Brain microvascular endothelial cell (primary cell): Measurements from ENCODE around the gene RAD18.

ENCODE experiments used
- DNase-seq: peaks from one replicate; pipeline ENCODE4 v3.0.0-alpha.2; 2020
- H3K27ac ChIP-seq: fragments of 250-450 bp; sonication (Bioruptor Pico); 2 replicates; pipeline ENCODE4 v1.5.1; 2020; ENCODE audit warnings: mild to moderate bottlenecking, moderate library complexity
- H3K27me3 ChIP-seq: fragments of 250-450 bp; sonication (Bioruptor Pico); replicated peaks from 2 replicates; pipeline ENCODE4 v1.5.1; 2020; ENCODE audit warnings: mild to moderate bottlenecking
- H3K36me3 ChIP-seq: fragments of 250-450 bp; sonication (Bioruptor Pico); replicated peaks from 2 replicates; pipeline ENCODE4 v1.5.1; 2020; ENCODE audit warnings: mild to moderate bottlenecking
- H3K4me3 ChIP-seq: 2 replicates; pipeline ENCODE4 v1.5.1; 2011; ENCODE audit warnings: low read depth, mild to moderate bottlenecking, control low read depth, low read length, moderate library complexity
- CTCF ChIP-seq: IDR thresholded peaks from 2 replicates; pipeline ENCODE4 v1.5.1; 2011; ENCODE audit warnings: low read depth, mild to moderate bottlenecking, moderate library complexity, low read length, control low read depth, inconsistent platforms; ENCODE audit errors: missing control alignments
- in situ Hi-C: cut with HindIII; loops from 2 replicates; pipeline ENCODE4 v1.10.0; 2017; ENCODE audit warnings: low sequenced_read_pairs, low pct_ligation_motif_present

RAD18 gene

GRCh38 chr3:8884630-8885290 lies 78.5 kb downstream of the RAD18 start:
- in situ Hi-C loops, result no loop called here
- TF ChIP-seq CTCF, result no peak
- no peaks in the 10 kb centered on the region for H3K36me3 ChIP-seq
- H3K27me3 ChIP-seq, result no peaks in the 10 kb centered on the region
- no peak for DNase-seq
- no peak overlapping the region for H3K4me3 ChIP-seq
- no peak overlapping the region for H3K27ac ChIP-seq

- Histone ChIP-seq H3K36me3 (no peaks in the 10 kb centered on the region), H3K27ac (no peak overlapping the region), H3K27me3 (no peaks in the 10 kb centered on the region), H3K4me3 (no peak overlapping the region)
- in situ Hi-C loops, result no loop called here
- no peak for TF ChIP-seq CTCF
- DNase-seq, result no peak
Measured at GRCh38 chr3:8882642-8883041, 80.6 kb downstream of the RAD18 start.

- Histone ChIP-seq H3K27ac (no peak overlapping the region), H3K27me3 (no peaks in the 10 kb centered on the region), H3K36me3 (no peaks in the 10 kb centered on the region), H3K4me3 (no peak overlapping the region)
- TF ChIP-seq CTCF, result no peak
- in situ Hi-C loops, result no loop called here
- no peak for DNase-seq
Measured at GRCh38 chr3:8882171-8882593, 81.1 kb downstream of the RAD18 start.

GRCh38 chr3:8879347-8879944 lies 83.8 kb downstream of the RAD18 start:
- no peak for DNase-seq
- peaks cover 2% of the 10 kb centered on the region for H3K36me3 ChIP-seq
- H3K27ac ChIP-seq, result no peak overlapping the region
- in situ Hi-C loops, result no loop called here
- no peak for TF ChIP-seq CTCF
- H3K4me3 ChIP-seq, result no peak overlapping the region
- no peaks in the 10 kb centered on the region for H3K27me3 ChIP-seq

GRCh38 chr3:8875836-8876235 lies 87.4 kb downstream of the RAD18 start:
- no peak for TF ChIP-seq CTCF
- Histone ChIP-seq H3K27ac (no peak overlapping the region), H3K4me3 (no peak overlapping the region), H3K36me3 (peaks cover 2% of the 10 kb centered on the region), H3K27me3 (no peaks in the 10 kb centered on the region)
- DNase-seq, result no peak
- in situ Hi-C loops, result no loop called here

- Histone ChIP-seq H3K36me3 (peaks cover 2% of the 10 kb centered on the region), H3K4me3 (no peak overlapping the region), H3K27ac (no peak overlapping the region), H3K27me3 (no peaks in the 10 kb centered on the region)
- in situ Hi-C loops, result no loop called here
- DNase-seq, result no peak
- TF ChIP-seq CTCF, result no peak
Measured at GRCh38 chr3:8873740-8874139, 89.5 kb downstream of the RAD18 start.
